GM13976 (cell line): ENCODE measurements around the gene MAFG.

ENCODE experiments used
- DNase-seq: peaks from one replicate; pipeline ENCODE4 v3.0.0; 2012; ENCODE audit warnings: low spot score
- in situ Hi-C: fragments of 300-500 bp; cut with MboI; formaldehyde crosslinking; loops from one replicate; pipeline ENCODE4 v1.12.0; 2022; ENCODE audit warnings: low sequenced_read_pairs, mixed read lengths, inconsistent platforms; ENCODE audit not compliant: unreplicated experiment
- TF ChIP-seq, protein P1 (sequence below): IDR thresholded peaks from 2 replicates; pipeline ENCODE4 v1.5.1; 2012; ENCODE audit warnings: borderline replicate concordance, mild to moderate bottlenecking; ENCODE audit not compliant: insufficient read depth; ENCODE audit errors: extremely low read depth, missing control alignments, control extremely low read depth

Gene MAFG

DNA sequence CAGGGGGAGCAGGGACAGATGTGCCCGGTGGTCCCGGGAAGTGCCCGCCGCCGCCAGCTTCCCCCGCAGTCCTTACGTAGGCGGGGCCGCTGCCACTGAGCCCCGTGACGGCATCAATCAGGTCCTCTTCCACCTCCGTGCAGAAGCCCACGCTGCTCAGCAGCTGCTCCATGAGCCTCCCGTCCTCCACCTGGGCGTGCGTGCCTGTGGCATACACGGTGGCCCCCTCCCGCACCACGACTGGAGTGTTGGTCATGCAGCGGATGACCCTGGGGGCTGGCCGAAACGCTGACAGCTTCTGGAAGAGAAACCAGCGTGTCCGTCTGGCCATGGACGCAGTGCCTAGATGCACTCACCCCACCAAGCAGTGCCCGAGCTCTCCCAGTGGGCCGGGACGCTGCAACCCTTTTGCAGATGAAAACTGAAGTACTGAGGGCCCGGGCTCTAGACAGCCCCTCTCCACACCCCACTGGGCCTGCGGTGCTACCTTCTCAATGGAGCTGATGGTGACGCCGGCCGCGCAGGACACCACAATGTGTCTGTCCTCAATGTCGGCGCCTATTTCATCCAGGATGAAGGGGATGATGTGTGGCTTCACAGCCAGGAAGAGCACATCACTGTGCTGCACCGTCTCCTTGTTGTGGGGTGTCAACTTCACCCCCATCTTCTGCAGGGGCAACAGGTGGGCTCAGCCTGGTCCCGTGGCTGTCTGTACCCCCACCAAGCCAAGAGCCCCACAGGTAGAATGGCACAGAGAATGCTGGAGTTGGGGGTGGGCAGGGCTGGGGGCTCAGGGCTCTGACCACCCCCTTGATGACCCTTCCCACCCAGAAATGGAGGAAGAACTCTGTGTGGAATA is 7.5 kb upstream of the MAFG start:
- TF ChIP-seq, protein P1, sequence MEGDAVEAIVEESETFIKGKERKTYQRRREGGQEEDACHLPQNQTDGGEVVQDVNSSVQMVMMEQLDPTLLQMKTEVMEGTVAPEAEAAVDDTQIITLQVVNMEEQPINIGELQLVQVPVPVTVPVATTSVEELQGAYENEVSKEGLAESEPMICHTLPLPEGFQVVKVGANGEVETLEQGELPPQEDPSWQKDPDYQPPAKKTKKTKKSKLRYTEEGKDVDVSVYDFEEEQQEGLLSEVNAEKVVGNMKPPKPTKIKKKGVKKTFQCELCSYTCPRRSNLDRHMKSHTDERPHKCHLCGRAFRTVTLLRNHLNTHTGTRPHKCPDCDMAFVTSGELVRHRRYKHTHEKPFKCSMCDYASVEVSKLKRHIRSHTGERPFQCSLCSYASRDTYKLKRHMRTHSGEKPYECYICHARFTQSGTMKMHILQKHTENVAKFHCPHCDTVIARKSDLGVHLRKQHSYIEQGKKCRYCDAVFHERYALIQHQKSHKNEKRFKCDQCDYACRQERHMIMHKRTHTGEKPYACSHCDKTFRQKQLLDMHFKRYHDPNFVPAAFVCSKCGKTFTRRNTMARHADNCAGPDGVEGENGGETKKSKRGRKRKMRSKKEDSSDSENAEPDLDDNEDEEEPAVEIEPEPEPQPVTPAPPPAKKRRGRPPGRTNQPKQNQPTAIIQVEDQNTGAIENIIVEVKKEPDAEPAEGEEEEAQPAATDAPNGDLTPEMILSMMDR = no peak
- DNase-seq = no peak
- in situ Hi-C loops = no loop called here

DNA sequence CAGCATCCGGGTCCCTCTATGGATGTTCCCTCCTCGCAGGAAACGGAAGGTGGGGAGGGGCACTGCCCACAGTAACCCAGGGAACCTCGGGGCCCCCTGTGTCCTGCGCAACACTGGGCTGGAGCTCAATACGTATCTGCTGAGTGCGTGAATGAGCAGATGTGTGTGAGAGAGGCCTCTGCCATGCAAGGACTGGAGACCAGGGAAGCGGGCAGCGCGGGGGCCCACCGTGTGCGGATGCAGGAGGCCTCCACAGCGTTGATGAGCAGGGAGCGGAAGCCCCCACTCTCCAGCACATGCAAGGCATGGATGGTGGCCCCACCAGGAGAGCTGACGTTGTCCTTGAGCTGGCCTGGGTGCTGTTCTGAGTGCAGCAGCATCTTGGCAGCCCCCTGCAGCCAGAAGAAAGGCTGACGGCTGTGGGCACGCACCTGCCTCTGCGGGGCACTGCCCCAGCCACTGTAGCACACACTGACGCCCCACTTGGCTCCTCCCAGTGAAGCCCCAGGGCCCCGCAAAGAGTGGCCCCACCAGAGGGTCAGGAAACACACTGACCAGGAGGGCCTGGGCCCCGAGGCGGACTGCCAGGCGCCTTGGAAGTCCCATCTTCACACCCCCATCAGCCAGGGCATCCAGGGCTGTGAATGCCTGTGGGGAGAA is 6.7 kb upstream of the MAFG start:
- DNase-seq = no peak
- TF ChIP-seq, protein P1 = no peak
- in situ Hi-C loops = no loop called here

DNA sequence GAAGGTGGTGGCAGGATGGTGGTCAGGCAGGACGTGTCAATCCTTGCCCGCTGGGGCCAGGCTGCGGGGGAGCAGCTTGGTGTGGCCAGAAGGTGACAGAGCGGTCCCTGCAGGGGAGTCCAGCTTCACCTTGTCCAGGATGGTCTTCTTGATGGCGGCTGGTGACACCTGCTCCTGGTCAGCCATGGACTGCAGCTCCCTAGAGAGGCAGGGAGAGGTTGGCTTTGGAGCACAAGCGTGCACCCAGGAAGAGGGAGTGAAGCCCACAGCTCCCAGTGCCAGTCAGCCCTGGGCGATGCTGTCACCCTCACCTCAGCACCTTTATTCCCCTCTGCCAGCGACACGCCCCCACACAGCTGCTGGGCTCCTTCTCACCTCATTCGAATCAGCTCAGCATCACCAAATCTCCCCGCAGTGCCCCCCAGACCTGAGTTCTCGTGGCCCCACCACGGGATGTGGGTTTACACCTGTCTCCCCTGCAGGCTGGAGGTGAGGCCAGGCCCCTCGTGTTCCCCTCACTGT is 5.7 kb upstream of the MAFG start:
- in situ Hi-C loops = no loop called here
- TF ChIP-seq, protein P1 = no peak
- no peak for DNase-seq

DNA sequence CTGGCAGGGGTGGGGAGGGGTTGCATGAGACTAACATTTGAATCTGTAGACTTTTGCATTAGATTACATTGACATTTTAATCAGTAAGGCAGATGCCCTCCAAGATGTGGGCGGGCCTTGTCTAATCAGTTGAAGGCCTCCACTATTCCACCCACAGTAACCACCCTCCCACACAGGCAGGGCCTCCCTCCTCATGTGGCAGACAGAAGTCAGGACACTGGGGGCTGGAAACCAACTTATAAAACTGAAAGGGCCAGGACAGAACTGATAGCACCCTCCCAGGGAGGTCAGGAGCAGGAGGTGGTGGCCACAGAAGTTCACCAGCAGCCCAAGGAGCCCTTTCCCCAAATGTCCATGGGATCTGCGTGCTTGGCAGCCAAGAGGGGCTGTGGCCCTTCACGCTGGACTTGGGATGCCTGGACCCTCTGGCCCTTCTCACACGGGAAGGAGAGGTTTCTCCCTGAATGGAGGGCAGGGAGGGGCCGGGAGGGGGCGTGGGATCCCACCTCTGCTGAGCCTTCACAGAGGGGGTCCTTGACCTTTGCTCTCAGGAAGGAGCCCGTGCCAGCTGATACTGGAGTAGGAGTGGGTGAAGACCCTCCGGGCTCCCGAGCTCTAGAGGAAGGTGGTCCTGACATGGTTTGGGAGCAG is 4.9 kb upstream of the MAFG start:
- in situ Hi-C loops = no loop called here

DNA sequence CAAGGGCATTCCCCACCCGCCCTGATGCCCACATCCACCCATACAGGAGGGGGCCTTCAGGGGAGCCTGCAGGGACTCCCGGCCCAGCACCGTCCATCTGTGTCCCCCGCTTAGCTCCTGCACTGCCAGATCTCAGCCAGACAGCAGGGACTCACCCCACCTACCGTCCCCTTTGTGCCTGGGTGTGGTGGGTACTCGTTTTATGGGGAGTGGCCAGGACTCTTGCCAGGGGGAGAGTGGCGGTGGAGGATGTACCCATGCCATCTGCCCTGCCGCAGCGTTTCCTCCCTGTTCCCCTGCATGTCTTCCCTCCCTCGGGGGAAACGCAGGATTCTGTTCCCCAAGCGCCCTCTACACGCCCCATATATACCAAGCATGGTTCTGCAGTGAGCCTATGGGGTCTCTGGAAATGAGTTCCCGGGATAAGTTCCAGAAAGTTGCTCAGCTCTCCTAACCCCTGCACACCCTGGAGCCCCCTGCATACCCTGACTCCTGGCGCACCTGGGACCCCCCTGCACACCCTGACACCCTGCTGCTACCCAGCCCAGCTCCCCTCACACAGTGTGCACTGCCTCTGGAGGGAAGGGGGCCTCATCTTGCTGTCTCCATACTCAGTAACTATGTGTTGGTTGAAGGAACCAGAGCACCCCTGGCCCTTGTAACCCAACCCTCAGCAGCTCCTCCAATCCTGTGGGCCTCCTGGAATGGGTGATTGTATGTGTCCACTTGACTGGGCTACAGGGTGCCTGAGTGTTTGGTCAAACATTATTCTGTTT is 4.2 kb upstream of the MAFG start:
- no peak for DNase-seq
- in situ Hi-C loops = no loop called here
- TF ChIP-seq, protein P1 = no peak

More for the DNA sequence above, 4.9 kb upstream of the MAFG start:
- TF ChIP-seq, protein P1 = no peak
- no peak for DNase-seq

DNA sequence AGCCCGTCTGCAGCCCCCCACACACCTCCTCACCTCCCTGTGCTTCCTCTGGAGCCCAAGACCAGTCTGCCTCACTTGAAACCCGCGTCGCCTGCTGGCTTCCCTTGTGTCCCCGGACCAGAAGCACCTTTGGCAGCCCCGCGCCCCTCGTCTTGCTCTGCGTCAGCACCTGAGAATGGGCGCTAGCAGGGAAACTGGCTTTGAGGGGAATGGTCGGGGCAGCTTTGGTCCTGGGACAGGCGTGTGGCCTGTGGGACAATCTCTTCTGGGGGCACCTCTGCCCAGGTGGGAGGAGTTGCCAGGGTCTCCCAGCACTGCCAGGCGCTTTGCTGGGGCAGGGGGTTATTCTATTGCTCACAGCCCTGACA is 3.6 kb upstream of the MAFG start:
- TF ChIP-seq, protein P1 = no peak
- in situ Hi-C loops = no loop called here
- no peak for DNase-seq
